ENCODE measurements around the gene TRIM65.
A peak's percentile ranks its signal among the peaks of the same experiment; 100 is the strongest.

TRIM65 gene

GRCh38 chr17:75896415-75897159 lies at the start of gene TRIM65:
Gene TRIM65, minus strand, starts transcription at chr17:75896951. Its CDS starts 14 bp downstream, at chr17:75896937.
- peak; percentile 71 to 72 for DNase-seq (ENCODE audit: low read depth in 2 of 2)

GRCh38 chr17:75945211-75945610 lies 48.5 kb upstream of the TRIM65 start:
- no peak for DNase-seq (ENCODE audit: low read depth in 2 of 2)

GRCh38 chr17:75943491-75943890 lies 46.7 kb upstream of the TRIM65 start:
- no peak for DNase-seq (ENCODE audit: low read depth in 2 of 2)

GRCh38 chr17:75942473-75942872 lies 45.7 kb upstream of the TRIM65 start:
- DNase-seq (ENCODE audit: low read depth in 2 of 2) = no peak

GRCh38 chr17:75941442-75941819 lies 44.7 kb upstream of the TRIM65 start:
- no peak for DNase-seq (ENCODE audit: low read depth in 2 of 2)

GRCh38 chr17:75940727-75941441 lies 44.1 kb upstream of the TRIM65 start, which contains the start of gene FBF1:
Gene FBF1, minus strand, starts transcription at chr17:75941042. Its CDS starts 2,893 bp downstream, at chr17:75938149.
- peak; percentile 87 to 88 for DNase-seq (ENCODE audit: low read depth in 2 of 2)

GRCh38 chr17:75937652-75938051 lies 40.9 kb upstream of the TRIM65 start:
- no peak for DNase-seq (ENCODE audit: low read depth in 2 of 2)

GRCh38 chr17:75933808-75934207 lies 37.1 kb upstream of the TRIM65 start:
- no peak for DNase-seq (ENCODE audit: low read depth in 2 of 2)

GRCh38 chr17:75932852-75933251 lies 36.1 kb upstream of the TRIM65 start:
- no peak for DNase-seq (ENCODE audit: low read depth in 2 of 2)

- no peak for DNase-seq (ENCODE audit: low read depth in 2 of 2)
Measured at GRCh38 chr17:75931062-75931461, 34.3 kb upstream of the TRIM65 start.

- no peak for DNase-seq (ENCODE audit: low read depth in 2 of 2)
Measured at GRCh38 chr17:75927286-75927922, 30.7 kb upstream of the TRIM65 start.

- no peak for DNase-seq (ENCODE audit: low read depth in 2 of 2)
Measured at GRCh38 chr17:75926456-75926855, 29.7 kb upstream of the TRIM65 start.

GRCh38 chr17:75925912-75926311 lies 29.2 kb upstream of the TRIM65 start:
- DNase-seq (ENCODE audit: low read depth in 2 of 2) = no peak

GRCh38 chr17:75925103-75925502 lies 28.4 kb upstream of the TRIM65 start:
- no peak for DNase-seq (ENCODE audit: low read depth in 2 of 2)

- no peak for DNase-seq (ENCODE audit: low read depth in 2 of 2)
Measured at GRCh38 chr17:75922963-75923874, 26.5 kb upstream of the TRIM65 start.

GRCh38 chr17:75922173-75922961 lies 25.6 kb upstream of the TRIM65 start:
- DNase-seq (ENCODE audit: low read depth in 2 of 2) = no peak

- DNase-seq (ENCODE audit: low read depth in 2 of 2) = no peak
Measured at GRCh38 chr17:75921596-75921995, 24.8 kb upstream of the TRIM65 start.

- no peak for DNase-seq (ENCODE audit: low read depth in 2 of 2)
Measured at GRCh38 chr17:75920045-75920560, 23.4 kb upstream of the TRIM65 start.

GRCh38 chr17:75919611-75920010 lies 22.9 kb upstream of the TRIM65 start:
- DNase-seq (ENCODE audit: low read depth in 2 of 2) = no peak

- no peak for DNase-seq (ENCODE audit: low read depth in 2 of 2)
Measured at GRCh38 chr17:75917917-75918445, 21.2 kb upstream of the TRIM65 start.

Measured in stimulated activated CD8-positive, alpha-beta memory T cell treated with anti-CD3 and anti-CD28 coated beads, Interleukin-15, amount 100 ng/mL, for 48 hours (primary cell).